ENCODE results near the gene PKNOX2. TPM values are rescaled to one million over a fixed set of nuclear protein-coding genes. Genes with fewer than 3 reads are reported as not detected.

The PKNOX2 gene
- total RNA-seq, 1 donor from 2014 or later, result 5.8 TPM

DNA sequence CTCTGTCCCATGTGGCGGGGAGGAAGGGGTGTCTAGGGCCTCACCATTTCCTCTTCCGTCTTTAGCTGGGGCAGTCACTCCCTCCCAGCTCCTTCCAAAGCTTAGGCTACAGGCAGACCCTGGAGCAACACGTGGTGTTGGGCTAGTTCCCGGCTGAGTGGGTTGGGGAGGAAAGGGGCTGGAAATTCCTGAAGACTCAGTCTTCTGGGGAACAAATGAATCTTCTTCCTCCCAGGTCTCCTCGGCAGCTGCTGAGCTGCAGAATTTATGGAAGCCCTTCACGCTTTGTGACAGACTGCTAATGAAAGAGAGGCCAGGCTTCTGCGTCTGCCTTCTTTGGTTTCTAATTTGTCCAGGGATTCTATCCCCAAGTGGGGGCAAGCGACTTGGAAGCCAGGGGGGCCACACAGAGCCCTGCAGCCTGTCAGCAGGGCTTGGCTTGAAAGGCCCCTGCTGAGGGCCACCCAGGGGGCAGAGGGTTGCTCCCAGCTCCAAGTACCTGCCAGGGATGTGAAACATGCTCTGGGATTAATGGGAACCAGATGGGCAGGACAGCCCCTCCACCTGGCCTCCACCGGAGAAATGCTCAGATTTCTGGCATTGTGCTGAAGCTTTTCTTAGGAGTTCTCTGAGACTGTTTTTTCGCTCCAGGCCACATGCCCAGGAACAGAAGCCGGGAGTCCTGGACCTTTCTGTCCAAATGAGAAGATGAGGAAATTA is 123.1 kb downstream of the PKNOX2 start:
- DNase-seq (no peak), ATAC-seq (ENCODE audit: poor library complexity) (peak; percentile 40)
- intact Hi-C loops (cut with DNase I), result no loop called here

DNA sequence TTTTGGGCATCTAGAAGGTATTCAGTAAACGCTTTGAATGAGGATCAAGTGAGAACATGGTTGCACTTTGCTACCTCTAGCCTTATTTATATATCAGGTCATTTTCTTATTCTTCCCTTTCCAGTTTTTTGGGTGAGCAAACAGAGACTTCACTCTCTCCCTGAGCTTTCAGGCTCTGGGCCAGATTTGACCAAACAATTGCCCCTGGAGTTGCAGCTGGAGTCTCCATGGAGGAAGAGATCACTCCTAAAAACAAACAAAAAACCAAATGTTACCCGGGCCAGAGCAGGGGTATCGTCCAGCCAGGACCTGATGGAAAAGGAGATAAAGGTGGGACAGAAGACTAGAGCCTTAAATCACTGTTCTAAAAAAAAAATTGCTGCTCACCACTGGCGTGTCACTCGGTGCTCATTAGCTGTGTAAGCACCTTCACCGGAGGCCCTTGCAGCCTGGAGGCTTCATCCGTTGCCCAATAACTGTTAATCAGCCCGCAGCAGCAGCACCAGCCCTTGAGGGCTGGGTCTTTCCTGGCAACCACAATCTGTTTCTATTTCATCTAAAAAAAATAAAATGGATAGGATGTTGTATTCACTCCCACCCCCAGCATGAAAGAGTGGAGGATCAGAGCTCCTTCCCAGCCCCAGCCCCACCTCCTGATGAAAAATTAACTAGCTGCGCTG is 125.0 kb downstream of the PKNOX2 start:
- DNase-seq, result no peak
- no peak for ATAC-seq (ENCODE audit: poor library complexity)
- intact Hi-C loops (cut with DNase I), result no loop called here

DNA sequence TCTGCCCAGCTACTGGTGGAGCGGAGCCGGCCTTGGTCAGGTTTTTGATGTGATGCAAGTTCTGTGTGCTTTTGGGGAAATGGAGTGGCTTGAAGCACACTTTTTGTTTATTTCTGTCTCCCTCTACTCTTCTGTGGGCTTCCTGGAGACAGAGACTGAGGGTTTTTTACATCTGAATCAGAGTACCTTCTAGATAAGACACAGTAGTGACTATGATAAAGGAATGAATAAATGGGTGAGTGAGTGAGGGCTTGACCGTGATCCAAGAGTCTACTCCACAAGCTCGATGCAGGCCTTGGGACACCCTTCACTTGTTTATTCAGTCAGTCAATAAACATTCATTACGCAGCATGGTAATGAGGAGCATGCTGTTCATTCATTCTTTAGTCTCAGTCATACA is 125.7 kb downstream of the PKNOX2 start:
- ATAC-seq (ENCODE audit: poor library complexity) (no peak), DNase-seq (no peak)
- intact Hi-C loops (cut with DNase I), result no loop called here

DNA sequence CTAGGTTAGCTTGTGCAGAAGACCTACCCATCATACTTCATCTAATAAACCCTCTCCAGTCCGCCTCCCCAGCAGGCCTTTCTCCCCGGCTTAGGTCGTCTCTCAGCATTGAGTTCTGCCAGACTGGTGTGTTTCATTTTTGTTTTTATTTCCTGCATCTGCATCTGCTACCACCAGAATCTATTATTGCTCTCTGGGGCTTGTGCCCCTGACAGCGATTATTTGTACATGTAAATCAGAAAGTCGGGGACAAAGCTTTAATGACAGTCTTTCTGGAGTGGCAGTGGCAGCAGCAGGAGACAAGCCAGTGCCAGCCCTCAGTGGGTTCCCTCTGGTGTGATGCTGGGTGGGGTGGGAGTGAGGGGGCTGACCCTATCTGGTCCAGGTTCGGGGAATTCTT is 127.5 kb downstream of the PKNOX2 start:
- ATAC-seq (ENCODE audit: poor library complexity), result no peak
- intact Hi-C loops (cut with DNase I), result no loop called here
- no peak for DNase-seq

DNA sequence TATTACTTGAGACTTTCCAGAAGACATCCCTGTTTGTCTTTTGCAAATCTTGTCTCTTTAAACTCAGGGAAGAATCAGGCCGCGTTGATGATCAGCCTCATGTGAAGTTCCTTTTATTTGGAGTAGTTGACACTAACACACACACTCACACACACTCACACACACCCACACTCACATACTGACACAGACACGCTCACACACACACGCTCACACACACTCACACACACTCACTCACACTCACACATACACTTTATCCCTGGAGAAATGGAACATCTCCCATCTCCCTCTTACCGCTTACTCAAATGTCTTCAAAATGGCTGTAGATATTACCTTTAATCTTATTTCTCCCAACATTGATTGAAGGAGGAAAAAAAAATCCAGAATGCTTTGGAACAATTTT is 129.0 kb downstream of the PKNOX2 start:
- intact Hi-C loops (cut with DNase I), result no loop called here
- ATAC-seq (ENCODE audit: poor library complexity) (no peak), DNase-seq (no peak)

DNA sequence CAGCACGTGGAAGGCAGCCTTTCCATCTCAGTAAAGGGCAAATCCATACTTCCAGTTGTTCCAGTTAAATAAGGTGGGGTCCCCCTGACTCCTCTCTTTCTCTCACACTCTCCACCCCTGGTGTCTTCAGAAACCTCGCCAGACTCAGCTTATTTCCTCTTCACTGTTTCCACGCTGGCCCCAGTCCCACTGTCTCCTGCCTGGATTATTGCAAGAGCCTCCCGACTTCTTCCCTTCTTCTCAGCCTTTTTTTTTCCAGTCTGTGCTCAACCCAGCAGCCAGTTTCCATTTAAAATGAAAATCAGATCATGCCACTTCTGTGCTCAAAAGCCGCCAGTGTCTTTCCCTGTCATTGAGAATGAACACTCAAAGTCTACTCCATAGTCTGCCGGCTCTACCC is 131.4 kb downstream of the PKNOX2 start:
- intact Hi-C loops (cut with DNase I), result no loop called here
- ATAC-seq (ENCODE audit: poor library complexity), result peak; percentile 52
- peak; percentile 71 for DNase-seq

DNA sequence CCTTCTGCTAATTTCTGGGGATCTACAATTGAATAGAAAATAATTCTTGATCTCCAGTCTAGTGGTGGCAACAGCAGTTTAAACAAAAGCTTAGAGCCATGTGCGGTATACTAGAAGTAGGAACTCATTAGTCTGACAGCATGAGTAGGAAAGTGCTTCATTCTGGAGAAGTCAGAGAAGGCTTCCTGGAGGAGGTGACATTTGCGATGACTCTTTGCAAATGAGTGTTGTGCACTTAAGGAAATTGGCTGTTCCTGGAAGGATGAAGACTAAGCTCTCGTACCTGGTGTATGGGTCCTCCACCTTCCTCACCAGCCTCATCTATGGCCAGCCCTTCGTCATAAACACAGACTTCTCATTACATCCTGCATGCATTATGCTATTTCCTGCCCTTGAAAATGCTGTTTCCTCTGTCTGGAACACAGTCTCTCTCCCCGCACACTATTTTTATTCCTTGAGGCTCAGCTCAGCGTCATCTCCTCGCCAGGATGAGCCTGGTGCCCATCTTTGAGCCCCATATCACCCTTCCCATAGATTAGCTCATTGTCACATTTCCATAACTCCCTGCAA is 132.9 kb downstream of the PKNOX2 start:
- intact Hi-C loops (cut with DNase I), result no loop called here
- DNase-seq (no peak), ATAC-seq (ENCODE audit: poor library complexity) (no peak)

DNA sequence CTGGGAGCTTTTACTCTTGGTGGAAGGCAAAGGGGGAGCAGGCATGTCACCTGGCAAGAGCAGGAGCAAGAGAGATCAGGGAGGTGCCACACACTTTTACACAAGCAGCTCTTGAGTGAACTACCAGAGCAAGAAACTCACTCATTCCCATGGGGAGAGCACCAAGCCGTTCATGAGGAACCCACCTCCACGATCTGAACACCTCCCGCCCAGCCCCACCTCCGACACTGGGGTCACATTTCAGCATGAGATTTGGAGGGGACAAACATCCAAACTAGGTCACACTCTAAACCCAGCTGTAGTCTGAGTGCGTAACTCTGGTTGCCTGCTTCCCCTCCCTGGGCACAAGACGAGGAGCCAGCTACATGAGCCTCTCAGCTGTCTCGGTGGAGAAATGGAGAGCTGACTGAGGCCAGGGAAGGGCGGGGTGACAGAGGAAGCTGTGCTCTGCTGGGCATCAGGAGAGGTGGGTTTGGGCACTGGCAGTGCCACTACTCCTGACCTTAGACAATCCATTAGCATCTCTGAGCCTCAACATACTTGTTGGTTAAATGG is 134.6 kb downstream of the PKNOX2 start:
- intact Hi-C loops (cut with DNase I), result no loop called here
- no peak for DNase-seq
- ATAC-seq (ENCODE audit: poor library complexity), result no peak

DNA sequence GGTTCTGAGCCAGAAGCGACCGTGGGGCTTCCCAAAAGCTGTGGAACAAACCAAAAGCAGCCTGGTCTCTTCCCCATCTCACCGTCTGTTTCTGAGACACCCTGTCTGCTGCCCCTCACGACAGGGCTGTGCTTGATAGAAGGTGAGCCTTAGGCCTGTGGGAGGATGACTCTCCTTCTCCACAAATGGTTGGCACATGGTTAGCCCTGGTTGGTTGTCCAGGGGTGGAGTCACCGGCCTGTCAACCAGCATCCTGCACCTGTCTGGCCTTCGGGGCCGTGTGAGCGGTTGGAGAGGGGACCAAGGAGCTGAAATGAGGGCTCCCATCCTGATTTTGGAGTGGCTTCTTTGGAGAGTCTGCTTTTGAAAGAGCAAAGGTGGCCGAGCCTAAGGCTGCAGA is 135.3 kb downstream of the PKNOX2 start:
- DNase-seq (no peak), ATAC-seq (ENCODE audit: poor library complexity) (no peak)
- intact Hi-C loops (cut with DNase I), result no loop called here

DNA sequence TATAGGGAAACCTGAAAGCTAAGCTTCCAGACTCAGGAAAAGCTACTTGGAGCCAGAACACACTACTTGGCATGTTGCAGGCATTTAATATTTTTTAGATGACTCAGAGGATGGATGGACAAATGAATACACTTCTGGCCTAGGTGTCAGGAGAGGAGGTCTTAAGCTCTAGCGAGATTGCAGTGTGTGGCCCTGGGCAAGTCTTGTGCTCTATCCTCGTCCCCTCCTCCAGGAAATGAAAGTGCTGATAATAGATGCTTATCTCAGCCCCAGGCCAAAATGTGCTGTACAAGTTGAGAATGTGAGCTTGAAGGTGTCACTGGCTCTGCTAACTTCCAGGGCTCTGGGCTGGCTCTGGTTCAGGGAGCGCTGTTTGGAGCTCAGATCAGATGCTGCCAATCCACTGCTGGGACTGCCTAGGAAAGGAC is 136.3 kb downstream of the PKNOX2 start:
- ATAC-seq (ENCODE audit: poor library complexity), result peak; percentile 71
- intact Hi-C loops (cut with DNase I), result no loop called here
- DNase-seq, result no peak

DNA sequence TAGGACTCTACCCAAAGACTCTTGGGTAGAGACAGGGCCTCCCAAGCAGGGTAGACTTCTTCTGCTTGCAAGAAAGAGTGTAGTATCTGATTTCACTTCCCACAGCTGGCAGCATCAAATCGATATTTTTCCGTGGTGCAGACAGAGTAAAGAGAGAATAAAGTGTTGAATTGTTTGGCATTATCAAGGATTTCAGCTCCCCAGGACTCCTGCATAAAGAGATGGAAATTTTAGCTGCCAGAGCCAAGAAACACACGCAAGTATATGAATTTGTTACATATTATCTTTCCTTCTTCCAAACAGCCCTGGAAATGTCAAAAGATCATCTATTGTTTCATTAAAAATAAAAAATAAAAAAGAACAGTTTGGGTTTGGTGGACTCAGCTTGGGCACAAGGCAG is 136.8 kb downstream of the PKNOX2 start:
- ATAC-seq (ENCODE audit: poor library complexity), result no peak
- DNase-seq, result no peak
- intact Hi-C loops (cut with DNase I), result no loop called here

DNA sequence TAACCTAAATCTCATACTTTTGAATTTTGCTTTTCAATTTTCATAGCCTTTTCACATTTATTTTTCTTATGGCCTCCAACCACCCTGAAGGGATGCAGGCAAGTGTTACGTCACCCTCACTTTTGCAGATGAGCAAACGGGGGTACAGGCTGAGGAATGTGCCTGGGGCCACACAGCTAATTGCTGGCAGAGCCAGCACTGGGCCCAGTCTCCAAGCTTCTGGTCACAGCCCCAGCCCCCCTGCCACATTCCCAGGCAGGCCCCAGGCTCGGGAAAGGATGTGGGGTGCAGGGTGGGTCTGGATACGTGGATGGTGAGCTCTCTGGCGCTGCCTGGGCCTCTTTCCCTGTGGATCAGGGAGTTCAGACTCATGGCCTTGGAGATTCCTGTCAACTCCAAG is 138.6 kb downstream of the PKNOX2 start:
- intact Hi-C loops (cut with DNase I), result no loop called here
- DNase-seq (no peak), ATAC-seq (ENCODE audit: poor library complexity) (no peak)

DNA sequence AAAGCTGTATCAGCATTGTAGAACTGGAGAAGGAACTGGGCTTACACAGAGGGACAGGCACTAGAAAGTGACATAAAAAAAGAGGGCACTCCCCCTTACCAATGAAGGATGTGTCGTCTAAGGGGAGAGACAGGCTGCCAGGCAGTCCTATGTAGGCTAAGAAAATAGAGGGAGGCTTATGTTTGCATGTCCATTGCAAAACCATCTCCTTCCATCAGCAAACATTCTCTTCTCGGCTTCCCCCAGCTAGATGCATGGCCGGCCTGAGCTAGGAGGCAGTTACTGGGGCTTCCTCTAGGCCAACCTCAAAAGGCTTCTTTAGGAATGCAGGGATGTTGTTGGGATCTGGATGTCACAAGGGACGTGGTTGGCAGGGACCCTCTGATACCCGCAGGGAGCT is 139.1 kb downstream of the PKNOX2 start:
- no peak for ATAC-seq (ENCODE audit: poor library complexity)
- DNase-seq, result no peak
- intact Hi-C loops (cut with DNase I), result no loop called here

DNA sequence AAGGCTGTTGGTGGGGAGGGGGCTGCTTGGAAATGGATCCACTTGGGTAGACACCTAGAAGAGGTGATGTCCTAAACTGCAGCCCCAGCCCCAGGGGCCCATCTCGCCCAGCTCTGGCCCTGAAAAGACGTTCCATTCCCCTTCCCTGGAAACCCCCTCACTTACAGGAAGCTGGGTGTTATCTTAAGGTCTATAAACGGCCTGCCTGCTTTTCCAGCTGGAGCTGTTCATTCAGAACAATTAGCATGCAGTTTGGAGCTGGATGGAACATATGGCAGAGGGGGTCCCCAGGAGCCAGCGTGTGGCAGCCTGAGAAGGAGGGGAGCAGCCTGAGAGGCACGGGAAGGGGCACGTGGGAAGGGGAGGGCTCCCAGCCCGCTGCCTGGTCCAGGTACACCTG is 139.6 kb downstream of the PKNOX2 start:
- DNase-seq (no peak), ATAC-seq (ENCODE audit: poor library complexity) (no peak)
- intact Hi-C loops (cut with DNase I), result no loop called here

DNA sequence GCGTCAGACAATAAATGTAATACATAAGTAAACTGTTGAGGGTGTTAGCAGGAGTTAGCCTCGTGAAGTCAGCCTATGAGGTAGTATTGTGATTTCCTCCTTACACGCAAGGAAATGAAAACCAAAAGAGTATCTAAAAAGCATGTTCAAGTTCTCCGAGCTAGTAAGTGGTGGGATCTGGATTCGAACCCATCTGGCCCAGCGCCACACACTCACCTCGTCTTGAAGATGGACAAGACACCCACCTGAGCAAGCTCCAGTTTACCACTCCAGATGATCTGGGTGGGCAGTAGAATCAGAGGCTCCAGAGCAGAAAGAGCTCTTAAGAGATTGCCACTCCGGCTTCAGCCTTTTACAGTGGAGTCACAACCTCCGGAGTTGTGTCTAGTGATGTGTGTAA is 140.3 kb downstream of the PKNOX2 start:
- intact Hi-C loops (cut with DNase I), result no loop called here
- DNase-seq, result no peak
- ATAC-seq (ENCODE audit: poor library complexity), result no peak

DNA sequence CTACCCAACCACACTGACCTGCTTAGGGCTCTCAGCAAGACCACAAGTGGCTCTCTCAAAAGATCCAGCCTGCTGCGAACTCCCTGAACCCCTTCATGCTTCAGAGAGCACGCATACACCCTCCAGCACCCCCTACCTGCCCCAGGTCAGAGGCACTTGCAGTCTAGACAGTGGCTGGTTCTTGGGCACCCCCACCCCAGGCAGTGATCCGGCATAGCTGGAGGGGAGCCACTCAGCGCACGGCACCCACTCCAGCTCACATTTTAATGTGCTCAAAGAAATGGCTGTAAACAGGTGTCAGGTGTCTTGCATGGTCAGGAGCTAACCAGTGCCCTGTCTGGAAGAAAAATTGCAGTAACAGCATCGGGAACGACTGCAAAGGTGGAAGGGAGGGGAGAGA is 140.8 kb downstream of the PKNOX2 start:
- ATAC-seq (ENCODE audit: poor library complexity) (no peak), DNase-seq (no peak)
- intact Hi-C loops (cut with DNase I), result no loop called here

DNA sequence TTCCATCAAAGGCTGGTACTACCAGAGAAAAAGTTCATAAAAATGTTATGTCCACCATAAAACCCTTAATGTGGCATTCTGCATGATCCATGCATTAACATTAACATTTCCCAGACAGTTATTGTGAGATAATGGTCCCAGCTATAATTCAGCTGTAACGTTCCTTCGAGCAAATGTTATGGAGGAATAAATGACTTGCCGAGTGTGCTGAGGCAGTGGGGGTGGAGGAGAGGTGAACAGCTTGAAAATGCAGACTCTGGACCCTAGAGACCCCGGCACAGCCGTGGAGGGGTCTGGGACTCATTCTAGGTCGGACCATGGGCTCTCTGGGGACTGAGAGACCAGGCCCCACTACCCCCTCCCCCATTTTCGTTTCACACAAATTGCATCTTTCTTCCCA is 141.9 kb downstream of the PKNOX2 start:
- no peak for DNase-seq
- intact Hi-C loops (cut with DNase I), result no loop called here
- no peak for ATAC-seq (ENCODE audit: poor library complexity)

DNA sequence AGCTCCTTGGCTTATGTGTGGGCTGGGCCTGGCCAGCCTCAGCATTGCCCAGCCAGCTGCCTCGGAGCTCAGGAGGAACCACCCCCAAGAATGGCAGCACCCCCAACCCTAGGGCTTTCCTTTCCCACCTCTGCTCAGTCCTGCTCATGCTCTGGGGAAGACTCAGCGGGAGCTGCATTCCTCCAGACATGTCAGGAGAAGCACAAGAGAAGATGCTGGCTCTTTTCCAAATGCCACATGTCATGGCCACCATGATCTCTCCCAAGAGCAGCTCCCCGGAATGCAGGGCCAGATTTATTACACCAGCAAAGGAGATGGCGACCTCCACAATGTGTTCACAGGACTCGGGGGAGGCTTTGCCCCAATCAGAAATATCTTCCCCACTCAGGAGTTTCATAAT is 143.7 kb downstream of the PKNOX2 start:
- no peak for DNase-seq
- intact Hi-C loops (cut with DNase I), result no loop called here
- ATAC-seq (ENCODE audit: poor library complexity), result no peak

DNA sequence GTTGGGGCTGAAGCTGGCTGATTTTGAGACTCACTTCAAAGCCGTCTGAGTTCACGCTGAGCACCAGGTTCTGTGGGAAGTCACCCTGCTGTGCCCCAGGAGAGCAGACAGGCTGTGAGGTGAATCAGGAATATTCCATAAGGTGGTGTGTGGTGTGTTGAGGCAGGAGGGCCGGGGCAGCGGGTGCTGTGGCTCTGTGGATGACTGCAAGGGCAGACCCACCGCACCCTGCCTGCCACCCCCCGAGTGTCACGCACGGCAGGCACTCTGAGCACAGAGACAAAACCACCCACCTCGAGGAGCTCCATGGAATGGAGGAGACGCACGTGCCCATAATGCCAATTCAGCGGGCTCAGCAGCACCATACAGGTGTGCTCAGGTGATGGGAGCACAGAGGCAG is 147.8 kb downstream of the PKNOX2 start:
- ATAC-seq (ENCODE audit: poor library complexity), result no peak
- DNase-seq, result no peak
- intact Hi-C loops (cut with DNase I), result no loop called here

DNA sequence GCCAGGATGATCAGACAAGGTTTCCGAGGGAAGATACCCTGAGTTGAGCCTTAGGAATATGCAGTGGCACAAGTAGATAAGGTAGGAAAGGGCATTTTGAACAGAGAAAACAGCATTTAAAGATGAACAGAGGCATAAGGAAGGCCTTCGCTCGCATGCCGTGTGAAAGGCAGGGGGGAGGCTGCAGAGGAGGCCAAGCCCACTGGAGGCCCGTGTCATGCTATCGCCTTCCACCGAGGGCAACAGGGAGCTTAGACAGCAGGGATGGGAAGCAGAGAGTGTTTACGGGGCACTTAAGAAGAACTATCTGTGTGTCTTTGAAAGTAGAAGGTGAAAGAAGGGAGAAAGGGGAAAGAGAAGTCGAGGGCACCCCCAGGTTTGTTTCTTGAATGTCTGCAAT is 148.3 kb downstream of the PKNOX2 start:
- ATAC-seq (ENCODE audit: poor library complexity) (no peak), DNase-seq (no peak)
- intact Hi-C loops (cut with DNase I), result no loop called here
